WTC11 (cell line): ENCODE data around the gene KCNK18. TPM values are rescaled to one million over a fixed set of nuclear protein-coding genes. Genes with fewer than 3 reads are reported as not detected.
A peak's percentile ranks its signal among the peaks of the same experiment; 100 is the strongest.

Experiments used
- ATAC-seq: fragments of 200-7000 bp; cut with Tn5 transposase; 2 replicates; pipeline ENCODE4 v1.10.0; 2021; ENCODE audit warnings: mild to moderate bottlenecking, moderate library complexity
- CTCF ChIA-PET: fragments of 300-600 bp; sonication (Branson Sonifier 250); formaldehyde crosslinking; loops from one replicate; lab custom pipeline; 2021; ENCODE audit warnings: antibody characterized with exemption; lab: Charles Lee
- POLR2A ChIA-PET: fragments of 350-600 bp; sonication (Branson Sonifier 250); formaldehyde crosslinking; loops from one replicate; lab custom pipeline; 2021; ENCODE audit warnings: antibody characterized with exemption; lab: Charles Lee
- DNase-seq: peaks from one replicate; pipeline ENCODE4 v3.0.0; 2021; ENCODE audit warnings: low spot score
- H3K27ac Mint-ChIP-seq: 2 replicates; pipeline ENCODE4 v1.8.0; 2021; ENCODE audit warnings: mixed read lengths
- H3K27me3 Mint-ChIP-seq: 2 replicates; pipeline ENCODE4 v1.8.0; 2021; ENCODE audit warnings: low read depth, mild to moderate bottlenecking, moderate library complexity, mixed read lengths
- H3K36me3 Mint-ChIP-seq: 2 replicates; pipeline ENCODE4 v1.8.0; 2021; ENCODE audit warnings: mixed read lengths
- H3K4me1 Mint-ChIP-seq: 2 replicates; pipeline ENCODE4 v1.8.0; 2022; ENCODE audit warnings: mixed read lengths
- H3K4me3 Mint-ChIP-seq: 2 replicates; pipeline ENCODE4 v1.8.0; 2021; ENCODE audit warnings: mild to moderate bottlenecking, moderate library complexity, mixed read lengths
- H3K9me3 Mint-ChIP-seq: 2 replicates; pipeline ENCODE4 v1.8.0; 2021; ENCODE audit warnings: mixed read lengths
- ATF1 ChIP-seq: sonication (generic); formaldehyde crosslinking; IDR thresholded peaks from 2 replicates; pipeline ENCODE4 v1.8.1; 2023; ENCODE audit warnings: mild to moderate bottlenecking, moderate library complexity, missing genetic modification reagents
- ETV6 ChIP-seq: sonication (generic); formaldehyde crosslinking; IDR thresholded peaks from 2 replicates; pipeline ENCODE4 v1.8.1; 2022; ENCODE audit warnings: mild to moderate bottlenecking, missing genetic modification reagents
- GRHL2 ChIP-seq: fragments of 250-450 bp; sonication (Bioruptor Pico); IDR thresholded peaks from 2 replicates; pipeline ENCODE4 v1.8.0; 2022; ENCODE audit warnings: mild to moderate bottlenecking, moderate library complexity; ENCODE audit not compliant: insufficient replicate concordance, severe bottlenecking
- JUN ChIP-seq: sonication (generic); formaldehyde crosslinking; IDR thresholded peaks from 2 replicates; pipeline ENCODE4 v1.8.0; 2023; ENCODE audit warnings: mild to moderate bottlenecking, missing genetic modification reagents
- SMAD3 ChIP-seq: sonication (generic); formaldehyde crosslinking; IDR thresholded peaks from 2 replicates; pipeline ENCODE4 v1.8.0; 2022; ENCODE audit warnings: missing genetic modification reagents, mild to moderate bottlenecking, borderline replicate concordance
- SOX15 ChIP-seq: fragments of 250-450 bp; sonication (Bioruptor Pico); IDR thresholded peaks from 2 replicates; pipeline ENCODE4 v1.9.0; 2021; ENCODE audit warnings: mild to moderate bottlenecking
- TP53 ChIP-seq: sonication (generic); formaldehyde crosslinking; IDR thresholded peaks from 2 replicates; pipeline ENCODE4 v1.8.1; 2023; ENCODE audit warnings: mild to moderate bottlenecking, missing genetic modification reagents
- ZNF138 ChIP-seq: sonication (generic); formaldehyde crosslinking; conservative IDR thresholded peaks from 2 replicates; pipeline ENCODE4 v1.8.1; 2022; ENCODE audit warnings: mild to moderate bottlenecking, moderate library complexity, missing genetic modification reagents
- ZNF416 ChIP-seq: fragments of 250-450 bp; sonication (Bioruptor Pico); IDR thresholded peaks from 2 replicates; pipeline ENCODE4 v1.9.0; 2021; ENCODE audit warnings: mild to moderate bottlenecking, inconsistent platforms
- total RNA-seq: library from RNA; stranded (reverse); gene quantifications from 3 replicates; pipeline ENCODE4 v1.2.3, GENCODE V29; 2021
- TF ChIP-seq, protein P1 (sequence below): sonication (generic); formaldehyde crosslinking; IDR thresholded peaks from 2 replicates; pipeline ENCODE4 v1.8.0; 2023; ENCODE audit warnings: missing genetic modification reagents, mild to moderate bottlenecking, borderline replicate concordance
- TF ChIP-seq, protein P2 (sequence below): fragments of 250-450 bp; sonication (Bioruptor Pico); IDR thresholded peaks from 2 replicates; pipeline ENCODE4 v1.9.0; 2021; ENCODE audit warnings: mild to moderate bottlenecking
- TF ChIP-seq, protein P3 (sequence below): sonication (generic); formaldehyde crosslinking; IDR thresholded peaks from 2 replicates; pipeline ENCODE4 v1.8.1; 2022; ENCODE audit warnings: low read depth, mild to moderate bottlenecking, moderate library complexity, missing genetic modification reagents, borderline replicate concordance
- TF ChIP-seq, protein P4 (sequence below): fragments of 250-450 bp; sonication (Bioruptor Pico); IDR thresholded peaks from 2 replicates; pipeline ENCODE4 v1.9.0; 2021; ENCODE audit warnings: mild to moderate bottlenecking
- TF ChIP-seq, protein P5 (sequence below): sonication (generic); formaldehyde crosslinking; IDR thresholded peaks from 2 replicates; pipeline ENCODE4 v1.8.0; 2023; ENCODE audit warnings: mild to moderate bottlenecking, missing genetic modification reagents
- TF ChIP-seq, protein P6 (sequence below): sonication (generic); formaldehyde crosslinking; IDR thresholded peaks from 2 replicates; pipeline ENCODE4 v1.8.1; 2023; ENCODE audit warnings: mild to moderate bottlenecking, missing genetic modification reagents, moderate library complexity
- TF ChIP-seq, protein P7 (sequence below): fragments of 250-450 bp; sonication (Bioruptor Pico); IDR thresholded peaks from 2 replicates; pipeline ENCODE4 v1.9.0; 2021; ENCODE audit warnings: mild to moderate bottlenecking, borderline replicate concordance

KCNK18 gene
- total RNA-seq, 1 experiment from 2014 or later, result not detected

DNA sequence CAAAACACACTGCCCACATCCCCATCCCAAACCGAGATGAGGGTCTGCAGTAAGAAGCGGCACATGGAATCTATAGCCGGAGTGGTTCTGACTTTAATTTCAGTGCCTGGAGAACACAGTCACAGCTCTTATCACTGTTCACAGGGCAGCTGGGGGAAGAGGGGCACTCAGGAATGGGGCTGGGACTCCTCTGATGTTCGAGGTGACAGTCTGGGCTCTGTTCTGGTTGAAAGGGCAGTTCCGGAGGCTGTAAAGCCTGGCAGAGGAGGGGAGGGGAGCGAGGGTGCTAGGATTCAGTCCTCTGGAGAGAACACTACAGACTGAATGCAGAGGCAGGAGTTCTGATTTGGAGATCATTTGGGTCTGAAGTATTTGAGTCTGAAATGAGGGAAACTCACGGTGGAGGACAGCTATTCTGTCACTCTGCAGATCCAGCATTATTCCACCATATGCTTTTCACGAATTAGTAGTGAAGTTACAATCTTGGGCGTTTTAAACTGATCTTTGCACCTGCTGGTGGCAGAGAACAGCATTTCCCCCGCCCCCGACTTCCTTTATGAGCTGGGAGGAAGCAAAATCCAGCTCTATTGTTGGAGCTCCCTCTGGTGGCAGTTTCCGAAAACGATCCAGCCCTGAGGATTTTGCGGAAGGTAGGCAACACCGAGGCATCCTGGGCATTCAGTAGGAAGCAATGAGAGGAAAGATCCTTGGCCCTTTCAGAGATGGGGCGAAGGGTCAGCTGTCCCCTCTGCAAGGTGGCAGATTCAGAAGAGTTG lies 22.7 kb upstream of the KCNK18 start (continued):
- TF ChIP-seq, protein P1, sequence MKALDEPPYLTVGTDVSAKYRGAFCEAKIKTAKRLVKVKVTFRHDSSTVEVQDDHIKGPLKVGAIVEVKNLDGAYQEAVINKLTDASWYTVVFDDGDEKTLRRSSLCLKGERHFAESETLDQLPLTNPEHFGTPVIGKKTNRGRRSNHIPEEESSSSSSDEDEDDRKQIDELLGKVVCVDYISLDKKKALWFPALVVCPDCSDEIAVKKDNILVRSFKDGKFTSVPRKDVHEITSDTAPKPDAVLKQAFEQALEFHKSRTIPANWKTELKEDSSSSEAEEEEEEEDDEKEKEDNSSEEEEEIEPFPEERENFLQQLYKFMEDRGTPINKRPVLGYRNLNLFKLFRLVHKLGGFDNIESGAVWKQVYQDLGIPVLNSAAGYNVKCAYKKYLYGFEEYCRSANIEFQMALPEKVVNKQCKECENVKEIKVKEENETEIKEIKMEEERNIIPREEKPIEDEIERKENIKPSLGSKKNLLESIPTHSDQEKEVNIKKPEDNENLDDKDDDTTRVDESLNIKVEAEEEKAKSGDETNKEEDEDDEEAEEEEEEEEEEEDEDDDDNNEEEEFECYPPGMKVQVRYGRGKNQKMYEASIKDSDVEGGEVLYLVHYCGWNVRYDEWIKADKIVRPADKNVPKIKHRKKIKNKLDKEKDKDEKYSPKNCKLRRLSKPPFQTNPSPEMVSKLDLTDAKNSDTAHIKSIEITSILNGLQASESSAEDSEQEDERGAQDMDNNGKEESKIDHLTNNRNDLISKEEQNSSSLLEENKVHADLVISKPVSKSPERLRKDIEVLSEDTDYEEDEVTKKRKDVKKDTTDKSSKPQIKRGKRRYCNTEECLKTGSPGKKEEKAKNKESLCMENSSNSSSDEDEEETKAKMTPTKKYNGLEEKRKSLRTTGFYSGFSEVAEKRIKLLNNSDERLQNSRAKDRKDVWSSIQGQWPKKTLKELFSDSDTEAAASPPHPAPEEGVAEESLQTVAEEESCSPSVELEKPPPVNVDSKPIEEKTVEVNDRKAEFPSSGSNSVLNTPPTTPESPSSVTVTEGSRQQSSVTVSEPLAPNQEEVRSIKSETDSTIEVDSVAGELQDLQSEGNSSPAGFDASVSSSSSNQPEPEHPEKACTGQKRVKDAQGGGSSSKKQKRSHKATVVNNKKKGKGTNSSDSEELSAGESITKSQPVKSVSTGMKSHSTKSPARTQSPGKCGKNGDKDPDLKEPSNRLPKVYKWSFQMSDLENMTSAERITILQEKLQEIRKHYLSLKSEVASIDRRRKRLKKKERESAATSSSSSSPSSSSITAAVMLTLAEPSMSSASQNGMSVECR (CRISPR knock-in tag), result no peak
- TF ChIP-seq, protein P2, sequence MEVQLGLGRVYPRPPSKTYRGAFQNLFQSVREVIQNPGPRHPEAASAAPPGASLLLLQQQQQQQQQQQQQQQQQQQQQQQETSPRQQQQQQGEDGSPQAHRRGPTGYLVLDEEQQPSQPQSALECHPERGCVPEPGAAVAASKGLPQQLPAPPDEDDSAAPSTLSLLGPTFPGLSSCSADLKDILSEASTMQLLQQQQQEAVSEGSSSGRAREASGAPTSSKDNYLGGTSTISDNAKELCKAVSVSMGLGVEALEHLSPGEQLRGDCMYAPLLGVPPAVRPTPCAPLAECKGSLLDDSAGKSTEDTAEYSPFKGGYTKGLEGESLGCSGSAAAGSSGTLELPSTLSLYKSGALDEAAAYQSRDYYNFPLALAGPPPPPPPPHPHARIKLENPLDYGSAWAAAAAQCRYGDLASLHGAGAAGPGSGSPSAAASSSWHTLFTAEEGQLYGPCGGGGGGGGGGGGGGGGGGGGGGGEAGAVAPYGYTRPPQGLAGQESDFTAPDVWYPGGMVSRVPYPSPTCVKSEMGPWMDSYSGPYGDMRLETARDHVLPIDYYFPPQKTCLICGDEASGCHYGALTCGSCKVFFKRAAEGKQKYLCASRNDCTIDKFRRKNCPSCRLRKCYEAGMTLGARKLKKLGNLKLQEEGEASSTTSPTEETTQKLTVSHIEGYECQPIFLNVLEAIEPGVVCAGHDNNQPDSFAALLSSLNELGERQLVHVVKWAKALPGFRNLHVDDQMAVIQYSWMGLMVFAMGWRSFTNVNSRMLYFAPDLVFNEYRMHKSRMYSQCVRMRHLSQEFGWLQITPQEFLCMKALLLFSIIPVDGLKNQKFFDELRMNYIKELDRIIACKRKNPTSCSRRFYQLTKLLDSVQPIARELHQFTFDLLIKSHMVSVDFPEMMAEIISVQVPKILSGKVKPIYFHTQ, result no peak
- TF ChIP-seq, protein P3, sequence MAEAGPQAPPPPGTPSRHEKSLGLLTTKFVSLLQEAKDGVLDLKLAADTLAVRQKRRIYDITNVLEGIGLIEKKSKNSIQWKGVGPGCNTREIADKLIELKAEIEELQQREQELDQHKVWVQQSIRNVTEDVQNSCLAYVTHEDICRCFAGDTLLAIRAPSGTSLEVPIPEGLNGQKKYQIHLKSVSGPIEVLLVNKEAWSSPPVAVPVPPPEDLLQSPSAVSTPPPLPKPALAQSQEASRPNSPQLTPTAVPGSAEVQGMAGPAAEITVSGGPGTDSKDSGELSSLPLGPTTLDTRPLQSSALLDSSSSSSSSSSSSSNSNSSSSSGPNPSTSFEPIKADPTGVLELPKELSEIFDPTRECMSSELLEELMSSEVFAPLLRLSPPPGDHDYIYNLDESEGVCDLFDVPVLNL (CRISPR knock-in tag), result no peak
- TF ChIP-seq SMAD3 (CRISPR knock-in tag) (0 out of 2 replicates have a peak, but pooled peaks have one; percentile 53), GRHL2 (CRISPR knock-in tag) (no peak), ZNF416 (no peak), SOX15 (CRISPR knock-in tag) (no peak), ETV6 (CRISPR knock-in tag) (no peak), ATF1 (no peak)
- TF ChIP-seq, protein P4, sequence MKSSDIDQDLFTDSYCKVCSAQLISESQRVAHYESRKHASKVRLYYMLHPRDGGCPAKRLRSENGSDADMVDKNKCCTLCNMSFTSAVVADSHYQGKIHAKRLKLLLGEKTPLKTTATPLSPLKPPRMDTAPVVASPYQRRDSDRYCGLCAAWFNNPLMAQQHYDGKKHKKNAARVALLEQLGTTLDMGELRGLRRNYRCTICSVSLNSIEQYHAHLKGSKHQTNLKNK (CRISPR knock-in tag), result no peak

DNA sequence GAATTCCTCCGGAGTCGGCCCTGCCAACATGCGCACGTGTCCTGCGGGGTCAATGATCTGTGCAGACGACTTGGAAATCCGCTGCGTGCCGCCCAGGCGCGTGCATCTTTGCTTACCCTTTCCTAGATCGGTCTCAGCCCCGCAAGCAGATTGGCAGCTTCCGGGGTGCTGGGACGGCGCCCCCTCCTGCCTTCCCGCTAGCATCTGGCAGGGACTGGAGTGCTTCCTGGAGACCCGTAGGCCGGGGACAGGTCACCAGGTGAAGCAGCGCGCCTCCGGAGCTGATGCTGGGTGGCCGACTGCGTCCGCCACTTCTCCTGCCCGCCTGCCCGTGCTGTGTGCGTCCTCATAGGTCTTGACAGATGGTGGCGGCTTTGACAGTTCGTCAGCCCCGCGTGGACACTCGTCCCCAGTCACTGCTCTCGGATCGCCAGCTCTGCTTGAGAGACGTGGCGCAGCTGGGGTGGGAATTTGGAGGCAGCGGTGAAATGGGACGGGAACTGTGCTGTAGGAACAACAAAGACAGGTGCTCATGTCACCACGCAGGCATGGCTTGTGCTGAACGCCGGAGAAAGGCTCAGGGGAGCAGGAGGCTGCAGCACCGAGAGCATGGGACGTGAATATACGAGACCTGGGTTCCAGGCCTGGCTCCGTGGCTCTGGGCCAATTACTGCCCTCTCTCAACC lies 21.9 kb upstream of the KCNK18 start:
- peaks cover 14% of the 10 kb centered on the region for H3K4me1 Mint-ChIP-seq
- CTCF ChIA-PET, result interaction anchor here (0.6 to 4.0 kb wide), 78 partner anchors 9 to 659 kb away, joined by 3 to 99 read pairs (median 6); partner anchors contain the start of genes ENO4, KCNK18 and SHTN1
- POLR2A ChIA-PET, result interaction anchor here (1.0 kb wide), 1 partner anchor 383 kb away, joined by 3 read pairs; no protein-coding TSS in a partner anchor
- no peaks in the 10 kb centered on the region for H3K9me3 Mint-ChIP-seq
- peak; percentile 34 for DNase-seq
- H3K27me3 Mint-ChIP-seq, result peaks cover 95% of the 10 kb centered on the region
- H3K36me3 Mint-ChIP-seq, result no peaks in the 10 kb centered on the region
- peak; percentile 41 for ATAC-seq
- H3K27ac Mint-ChIP-seq, result no peak overlapping the region
- peak overlapping the region; percentile 78 for H3K4me3 Mint-ChIP-seq
- TF ChIP-seq, protein P5, sequence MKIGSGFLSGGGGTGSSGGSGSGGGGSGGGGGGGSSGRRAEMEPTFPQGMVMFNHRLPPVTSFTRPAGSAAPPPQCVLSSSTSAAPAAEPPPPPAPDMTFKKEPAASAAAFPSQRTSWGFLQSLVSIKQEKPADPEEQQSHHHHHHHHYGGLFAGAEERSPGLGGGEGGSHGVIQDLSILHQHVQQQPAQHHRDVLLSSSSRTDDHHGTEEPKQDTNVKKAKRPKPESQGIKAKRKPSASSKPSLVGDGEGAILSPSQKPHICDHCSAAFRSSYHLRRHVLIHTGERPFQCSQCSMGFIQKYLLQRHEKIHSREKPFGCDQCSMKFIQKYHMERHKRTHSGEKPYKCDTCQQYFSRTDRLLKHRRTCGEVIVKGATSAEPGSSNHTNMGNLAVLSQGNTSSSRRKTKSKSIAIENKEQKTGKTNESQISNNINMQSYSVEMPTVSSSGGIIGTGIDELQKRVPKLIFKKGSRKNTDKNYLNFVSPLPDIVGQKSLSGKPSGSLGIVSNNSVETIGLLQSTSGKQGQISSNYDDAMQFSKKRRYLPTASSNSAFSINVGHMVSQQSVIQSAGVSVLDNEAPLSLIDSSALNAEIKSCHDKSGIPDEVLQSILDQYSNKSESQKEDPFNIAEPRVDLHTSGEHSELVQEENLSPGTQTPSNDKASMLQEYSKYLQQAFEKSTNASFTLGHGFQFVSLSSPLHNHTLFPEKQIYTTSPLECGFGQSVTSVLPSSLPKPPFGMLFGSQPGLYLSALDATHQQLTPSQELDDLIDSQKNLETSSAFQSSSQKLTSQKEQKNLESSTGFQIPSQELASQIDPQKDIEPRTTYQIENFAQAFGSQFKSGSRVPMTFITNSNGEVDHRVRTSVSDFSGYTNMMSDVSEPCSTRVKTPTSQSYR (CRISPR knock-in tag), result no peak
- TF ChIP-seq JUN (no peak), ZNF138 (CRISPR knock-in tag) (0 out of 2 replicates have a peak, but pooled peaks have one; percentile 44), TP53 (0 out of 2 replicates have a peak, but pooled peaks have one; percentile 67)
- TF ChIP-seq, protein P6, sequence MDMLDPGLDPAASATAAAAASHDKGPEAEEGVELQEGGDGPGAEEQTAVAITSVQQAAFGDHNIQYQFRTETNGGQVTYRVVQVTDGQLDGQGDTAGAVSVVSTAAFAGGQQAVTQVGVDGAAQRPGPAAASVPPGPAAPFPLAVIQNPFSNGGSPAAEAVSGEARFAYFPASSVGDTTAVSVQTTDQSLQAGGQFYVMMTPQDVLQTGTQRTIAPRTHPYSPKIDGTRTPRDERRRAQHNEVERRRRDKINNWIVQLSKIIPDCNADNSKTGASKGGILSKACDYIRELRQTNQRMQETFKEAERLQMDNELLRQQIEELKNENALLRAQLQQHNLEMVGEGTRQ (CRISPR knock-in tag), result 0 out of 2 replicates have a peak, but pooled peaks have one; percentile 4
- TF ChIP-seq, protein P7, sequence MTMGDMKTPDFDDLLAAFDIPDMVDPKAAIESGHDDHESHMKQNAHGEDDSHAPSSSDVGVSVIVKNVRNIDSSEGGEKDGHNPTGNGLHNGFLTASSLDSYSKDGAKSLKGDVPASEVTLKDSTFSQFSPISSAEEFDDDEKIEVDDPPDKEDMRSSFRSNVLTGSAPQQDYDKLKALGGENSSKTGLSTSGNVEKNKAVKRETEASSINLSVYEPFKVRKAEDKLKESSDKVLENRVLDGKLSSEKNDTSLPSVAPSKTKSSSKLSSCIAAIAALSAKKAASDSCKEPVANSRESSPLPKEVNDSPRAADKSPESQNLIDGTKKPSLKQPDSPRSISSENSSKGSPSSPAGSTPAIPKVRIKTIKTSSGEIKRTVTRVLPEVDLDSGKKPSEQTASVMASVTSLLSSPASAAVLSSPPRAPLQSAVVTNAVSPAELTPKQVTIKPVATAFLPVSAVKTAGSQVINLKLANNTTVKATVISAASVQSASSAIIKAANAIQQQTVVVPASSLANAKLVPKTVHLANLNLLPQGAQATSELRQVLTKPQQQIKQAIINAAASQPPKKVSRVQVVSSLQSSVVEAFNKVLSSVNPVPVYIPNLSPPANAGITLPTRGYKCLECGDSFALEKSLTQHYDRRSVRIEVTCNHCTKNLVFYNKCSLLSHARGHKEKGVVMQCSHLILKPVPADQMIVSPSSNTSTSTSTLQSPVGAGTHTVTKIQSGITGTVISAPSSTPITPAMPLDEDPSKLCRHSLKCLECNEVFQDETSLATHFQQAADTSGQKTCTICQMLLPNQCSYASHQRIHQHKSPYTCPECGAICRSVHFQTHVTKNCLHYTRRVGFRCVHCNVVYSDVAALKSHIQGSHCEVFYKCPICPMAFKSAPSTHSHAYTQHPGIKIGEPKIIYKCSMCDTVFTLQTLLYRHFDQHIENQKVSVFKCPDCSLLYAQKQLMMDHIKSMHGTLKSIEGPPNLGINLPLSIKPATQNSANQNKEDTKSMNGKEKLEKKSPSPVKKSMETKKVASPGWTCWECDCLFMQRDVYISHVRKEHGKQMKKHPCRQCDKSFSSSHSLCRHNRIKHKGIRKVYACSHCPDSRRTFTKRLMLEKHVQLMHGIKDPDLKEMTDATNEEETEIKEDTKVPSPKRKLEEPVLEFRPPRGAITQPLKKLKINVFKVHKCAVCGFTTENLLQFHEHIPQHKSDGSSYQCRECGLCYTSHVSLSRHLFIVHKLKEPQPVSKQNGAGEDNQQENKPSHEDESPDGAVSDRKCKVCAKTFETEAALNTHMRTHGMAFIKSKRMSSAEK (CRISPR knock-in tag), result no peak
